Body of pancreas (tissue), 4 donors: ENCODE data around the gene MYRFL.

Experiments
- CTCF ChIP-seq, 7 experiments: fragments of 450-650 bp in 4 of 7; fragments of 200-600 bp in 3 of 7; sonication (generic) in 3 of 7; IDR thresholded peaks; one replicate each; pipeline ENCODE4 v1.5.1; 2016 to 2019; ENCODE audit warnings: antibody characterized with exemption in 7 of 7
- POLR2A ChIP-seq, 3 donors: fragments of 450-650 bp; IDR thresholded peaks; one replicate each; pipeline ENCODE4 v1.6.1; 2016; ENCODE audit warnings: antibody characterized with exemption in 3 of 3, mild to moderate bottlenecking in 2 of 3

GRCh38 chr12:69779928-69780327 is 45.1 kb upstream of the MYRFL start:
- TF ChIP-seq CTCF (IDR thresholded peaks at IDR 0.05) (no peak), POLR2A (IDR thresholded peaks at IDR 0.05) (no peak)
